Measurements from ENCODE around the gene AGFG1.
A peak's percentile ranks its signal among the peaks of the same experiment; 100 is the strongest.
"Not testable (repeated sequence)": the region's sequence is repeated elsewhere in the genome, so short reads cannot be mapped to it uniquely, and the experiment has no call there.

Gene AGFG1

GRCh38 chr2:227517724-227518123, 45.8 kb downstream of the AGFG1 start (continued):
- TF ChIP-seq, protein P1, sequence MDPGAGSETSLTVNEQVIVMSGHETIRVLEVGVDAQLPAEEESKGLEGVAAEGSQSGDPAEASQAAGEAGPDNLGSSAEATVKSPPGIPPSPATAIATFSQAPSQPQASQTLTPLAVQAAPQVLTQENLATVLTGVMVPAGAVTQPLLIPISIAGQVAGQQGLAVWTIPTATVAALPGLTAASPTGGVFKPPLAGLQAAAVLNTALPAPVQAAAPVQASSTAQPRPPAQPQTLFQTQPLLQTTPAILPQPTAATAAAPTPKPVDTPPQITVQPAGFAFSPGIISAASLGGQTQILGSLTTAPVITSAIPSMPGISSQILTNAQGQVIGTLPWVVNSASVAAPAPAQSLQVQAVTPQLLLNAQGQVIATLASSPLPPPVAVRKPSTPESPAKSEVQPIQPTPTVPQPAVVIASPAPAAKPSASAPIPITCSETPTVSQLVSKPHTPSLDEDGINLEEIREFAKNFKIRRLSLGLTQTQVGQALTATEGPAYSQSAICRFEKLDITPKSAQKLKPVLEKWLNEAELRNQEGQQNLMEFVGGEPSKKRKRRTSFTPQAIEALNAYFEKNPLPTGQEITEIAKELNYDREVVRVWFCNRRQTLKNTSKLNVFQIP (CRISPR knock-in tag; IDR thresholded peaks at IDR 0.05; ENCODE audit: borderline replicate concordance, low read depth), result no peak
- TF ChIP-seq, protein P2, sequence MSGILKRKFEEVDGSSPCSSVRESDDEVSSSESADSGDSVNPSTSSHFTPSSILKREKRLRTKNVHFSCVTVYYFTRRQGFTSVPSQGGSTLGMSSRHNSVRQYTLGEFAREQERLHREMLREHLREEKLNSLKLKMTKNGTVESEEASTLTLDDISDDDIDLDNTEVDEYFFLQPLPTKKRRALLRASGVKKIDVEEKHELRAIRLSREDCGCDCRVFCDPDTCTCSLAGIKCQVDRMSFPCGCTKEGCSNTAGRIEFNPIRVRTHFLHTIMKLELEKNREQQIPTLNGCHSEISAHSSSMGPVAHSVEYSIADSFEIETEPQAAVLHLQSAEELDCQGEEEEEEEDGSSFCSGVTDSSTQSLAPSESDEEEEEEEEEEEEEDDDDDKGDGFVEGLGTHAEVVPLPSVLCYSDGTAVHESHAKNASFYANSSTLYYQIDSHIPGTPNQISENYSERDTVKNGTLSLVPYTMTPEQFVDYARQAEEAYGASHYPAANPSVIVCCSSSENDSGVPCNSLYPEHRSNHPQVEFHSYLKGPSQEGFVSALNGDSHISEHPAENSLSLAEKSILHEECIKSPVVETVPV (CRISPR knock-in tag; IDR thresholded peaks at IDR 0.05), result no peak

GRCh38 chr2:227518278-227518865, 46.4 kb downstream of the AGFG1 start:
- peak; percentile 71 for ATAC-seq

DNA sequence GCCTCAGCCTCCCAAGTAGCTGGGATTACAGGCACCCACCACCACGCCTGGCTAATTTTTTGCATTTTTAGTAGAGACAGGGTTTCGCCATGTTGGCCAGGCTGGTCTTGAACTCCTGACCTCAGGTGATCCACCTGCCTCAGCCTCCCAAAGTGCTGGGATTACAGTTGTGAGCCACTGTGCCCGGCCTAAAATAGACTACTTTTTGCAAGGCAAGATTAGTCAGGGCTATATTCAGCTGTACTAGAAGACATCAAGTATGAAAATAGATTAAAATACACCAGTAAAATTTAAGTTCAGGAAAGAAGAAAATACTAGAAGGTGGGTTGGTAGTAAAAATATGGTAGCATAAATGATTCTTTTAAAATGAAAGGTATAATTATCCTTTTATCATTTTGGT, 49.2 kb downstream of the AGFG1 start:
- not testable (repeated sequence) for ATAC-seq

GRCh38 chr2:227524665-227525064, 52.7 kb downstream of the AGFG1 start:
- TF ChIP-seq ZFP3 (CRISPR knock-in tag; IDR thresholded peaks at IDR 0.05), result no peak
- ATAC-seq, result no peak

DNA sequence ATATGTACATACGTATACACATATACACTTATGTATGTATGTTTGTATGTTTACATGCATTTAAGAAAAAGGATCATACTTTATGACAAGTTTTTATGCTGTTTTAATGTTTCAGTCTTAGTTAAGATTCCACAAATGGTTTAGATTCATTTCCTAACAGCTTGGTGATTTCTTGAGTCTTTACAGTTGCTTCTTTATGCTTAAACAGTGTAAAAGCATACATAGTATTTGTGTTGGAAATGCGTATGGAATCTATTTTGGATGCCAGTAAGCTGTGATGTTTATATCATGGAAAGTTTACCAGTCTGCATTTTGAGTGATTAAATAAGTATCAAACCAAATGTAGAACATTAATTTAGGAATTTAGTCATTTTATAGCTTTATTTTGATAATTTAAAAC, 55.4 kb downstream of the AGFG1 start:
- no peak for ATAC-seq
- TF ChIP-seq ZNF8 (CRISPR knock-in tag; IDR thresholded peaks at IDR 0.05) (no peak), ZC3H10 (CRISPR knock-in tag; IDR thresholded peaks at IDR 0.05) (no peak), ZFP3 (CRISPR knock-in tag; IDR thresholded peaks at IDR 0.05) (no peak), CREB5 (CRISPR knock-in tag; IDR thresholded peaks at IDR 0.05; ENCODE audit: low read depth) (no peak), TSHZ2 (CRISPR knock-in tag; IDR thresholded peaks at IDR 0.05) (no peak), OSR1 (CRISPR knock-in tag; IDR thresholded peaks at IDR 0.05) (no peak)
- TF ChIP-seq, protein P1 (CRISPR knock-in tag; IDR thresholded peaks at IDR 0.05; ENCODE audit: borderline replicate concordance, low read depth), result no peak
- TF ChIP-seq, protein P2 (CRISPR knock-in tag; IDR thresholded peaks at IDR 0.05), result no peak

DNA sequence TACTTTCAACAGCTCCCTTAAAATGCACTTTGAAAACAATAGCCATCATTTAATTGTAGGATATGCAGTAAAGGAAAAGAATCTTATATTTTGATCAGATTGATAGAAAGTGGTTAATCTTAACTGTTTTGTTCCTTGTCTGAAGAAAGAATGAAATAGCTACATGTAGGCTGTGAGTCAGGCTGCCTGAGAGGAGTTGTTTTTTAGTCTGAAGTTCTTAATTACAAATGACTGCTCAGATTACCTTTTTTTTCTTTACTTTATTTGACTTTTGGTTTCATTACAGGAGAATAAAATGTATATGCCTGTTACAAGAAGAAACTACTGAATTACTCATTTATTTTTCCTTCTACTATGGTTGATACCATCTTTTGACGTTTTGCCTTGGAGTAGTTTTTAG, 56.8 kb downstream of the AGFG1 start:
- ATAC-seq, result 0 out of 3 replicates have a peak, but pooled peaks have one; percentile 27
- no peak for TF ChIP-seq TOX (CRISPR knock-in tag; IDR thresholded peaks at IDR 0.05; ENCODE audit: borderline replicate concordance)
- no peak for TF ChIP-seq TCF4 (CRISPR knock-in tag; IDR thresholded peaks at IDR 0.05; ENCODE audit: borderline replicate concordance)
- TF ChIP-seq ZNF565 (CRISPR knock-in tag; conservative IDR thresholded peaks at IDR 0.05; ENCODE audit: low read depth), result no peak
- TF ChIP-seq RARB (CRISPR knock-in tag; IDR thresholded peaks at IDR 0.05), result no peak
- no peak for TF ChIP-seq ESRRG (CRISPR knock-in tag; IDR thresholded peaks at IDR 0.05)
- TF ChIP-seq, protein P2 (CRISPR knock-in tag; IDR thresholded peaks at IDR 0.05), result no peak
- no peak for TF ChIP-seq GLIS3 (CRISPR knock-in tag; IDR thresholded peaks at IDR 0.05)
